NT2/D1 (cell line): Measurements from ENCODE around the gene FGF1.

Source experiments
- DNase-seq: peaks from one replicate; pipeline ENCODE4 v3.0.0-alpha.2; 2011; ENCODE audit warnings: low read depth, low spot score
- H3K27me3 ChIP-seq: 2 replicates; pipeline ENCODE4 v1.6.0; 2011; ENCODE audit warnings: mild to moderate bottlenecking; ENCODE audit not compliant: insufficient read length, insufficient read depth
- H3K36me3 ChIP-seq: 2 replicates; pipeline ENCODE4 v1.6.1; 2011; ENCODE audit warnings: mild to moderate bottlenecking, low read length, mixed read lengths; ENCODE audit not compliant: insufficient read depth, insufficient read length
- H3K4me1 ChIP-seq: 2 replicates; pipeline ENCODE4 v1.5.1; 2011; ENCODE audit not compliant: insufficient read depth, insufficient read length
- H3K4me3 ChIP-seq: 2 replicates; pipeline ENCODE4 v1.5.1; 2011; ENCODE audit warnings: low read depth; ENCODE audit not compliant: insufficient read length
- H3K9ac ChIP-seq: 2 replicates; pipeline ENCODE4 v1.6.0; 2011; ENCODE audit warnings: low read depth; ENCODE audit not compliant: insufficient read length
- H3K9me3 ChIP-seq: 2 replicates; pipeline ENCODE4 v1.5.1; 2011; ENCODE audit warnings: mild to moderate bottlenecking, low read length; ENCODE audit not compliant: insufficient read depth
- SUZ12 ChIP-seq: IDR thresholded peaks from 2 replicates; pipeline ENCODE4 v1.6.1; 2011; ENCODE audit not compliant: insufficient read length, insufficient read depth; ENCODE audit errors: extremely low read depth
- YY1 ChIP-seq: IDR thresholded peaks from 2 replicates; pipeline ENCODE4 v1.6.1; 2011; ENCODE audit not compliant: insufficient read length, insufficient read depth
- ZNF274 ChIP-seq: IDR thresholded peaks from 2 replicates; pipeline ENCODE4 v1.6.1; 2011; ENCODE audit warnings: mild to moderate bottlenecking, low read depth, low read length

FGF1 gene

GRCh38 chr5:142598338-142598700 is 87.6 kb downstream of the FGF1 start:
- no peak for DNase-seq
- no peaks in the 10 kb centered on the region for H3K27me3 ChIP-seq
- H3K4me1 ChIP-seq = no peaks in the 10 kb centered on the region
- 0 out of 2 replicates have a peak, but pooled peaks cover 9% of the 10 kb centered on the region for H3K9me3 ChIP-seq
- TF ChIP-seq ZNF274 = no peak
- TF ChIP-seq SUZ12 = no peak
- no peak for TF ChIP-seq YY1
- H3K36me3 ChIP-seq = no peaks in the 10 kb centered on the region
- H3K4me3 ChIP-seq = no peak overlapping the region
- no peak overlapping the region for H3K9ac ChIP-seq

- Histone ChIP-seq H3K9ac (no peak overlapping the region), H3K9me3 (0 out of 2 replicates have a peak, but pooled peaks cover 9% of the 10 kb centered on the region), H3K36me3 (no peaks in the 10 kb centered on the region), H3K4me1 (no peaks in the 10 kb centered on the region), H3K4me3 (no peak overlapping the region), H3K27me3 (no peaks in the 10 kb centered on the region)
- DNase-seq = peak; percentile 2
- no peak for TF ChIP-seq ZNF274
- no peak for TF ChIP-seq SUZ12
- TF ChIP-seq YY1 = no peak
These were observed 88.1 kb downstream of the FGF1 start for GRCh38 chr5:142597546-142598337.

GRCh38 chr5:142597025-142597424 is 88.9 kb downstream of the FGF1 start:
- TF ChIP-seq ZNF274 (no peak), YY1 (no peak), SUZ12 (no peak)
- Histone ChIP-seq H3K27me3 (no peaks in the 10 kb centered on the region), H3K9me3 (0 out of 2 replicates have a peak, but pooled peaks cover 9% of the 10 kb centered on the region), H3K9ac (no peak overlapping the region), H3K4me1 (no peaks in the 10 kb centered on the region), H3K36me3 (no peaks in the 10 kb centered on the region), H3K4me3 (no peak overlapping the region)
- no peak for DNase-seq

GRCh38 chr5:142592365-142592764 is 93.5 kb downstream of the FGF1 start:
- no peaks in the 10 kb centered on the region for H3K27me3 ChIP-seq
- no peak for DNase-seq
- H3K9ac ChIP-seq = no peak overlapping the region
- no peak for TF ChIP-seq YY1
- TF ChIP-seq SUZ12 = no peak
- TF ChIP-seq ZNF274 = no peak
- no peaks in the 10 kb centered on the region for H3K36me3 ChIP-seq
- H3K4me3 ChIP-seq = no peak overlapping the region
- H3K4me1 ChIP-seq = no peaks in the 10 kb centered on the region
- 0 out of 2 replicates have a peak, but pooled peaks cover 9% of the 10 kb centered on the region for H3K9me3 ChIP-seq

- H3K36me3 ChIP-seq = no peaks in the 10 kb centered on the region
- 0 out of 2 replicates have a peak, but pooled peaks cover 4% of the 10 kb centered on the region for H3K9me3 ChIP-seq
- no peak for DNase-seq
- no peak for TF ChIP-seq YY1
- TF ChIP-seq SUZ12 = no peak
- TF ChIP-seq ZNF274 = no peak
- no peak overlapping the region for H3K4me3 ChIP-seq
- no peaks in the 10 kb centered on the region for H3K4me1 ChIP-seq
- H3K27me3 ChIP-seq = no peaks in the 10 kb centered on the region
- no peak overlapping the region for H3K9ac ChIP-seq
These were observed 95.2 kb downstream of the FGF1 start for GRCh38 chr5:142590451-142591231.

- TF ChIP-seq YY1 = no peak
- no peak for TF ChIP-seq ZNF274
- no peak for TF ChIP-seq SUZ12
These were observed 96.2 kb downstream of the FGF1 start for GRCh38 chr5:142589720-142590119.

GRCh38 chr5:142587354-142587965 is 98.4 kb downstream of the FGF1 start:
- no peaks in the 10 kb centered on the region for H3K27me3 ChIP-seq
- H3K9ac ChIP-seq = no peak overlapping the region
- H3K4me3 ChIP-seq = no peak overlapping the region
- peak; percentile 33 for DNase-seq
- H3K36me3 ChIP-seq = no peaks in the 10 kb centered on the region
- no peaks in the 10 kb centered on the region for H3K9me3 ChIP-seq
- no peak for TF ChIP-seq SUZ12
- TF ChIP-seq ZNF274 = no peak
- no peak for TF ChIP-seq YY1
- H3K4me1 ChIP-seq = no peaks in the 10 kb centered on the region

More at GRCh38 chr5:142589720-142590119, 96.2 kb downstream of the FGF1 start:
- no peaks in the 10 kb centered on the region for H3K27me3 ChIP-seq
- DNase-seq = no peak
- H3K36me3 ChIP-seq = no peaks in the 10 kb centered on the region
- no peak overlapping the region for H3K9ac ChIP-seq
- H3K4me1 ChIP-seq = no peaks in the 10 kb centered on the region
- H3K9me3 ChIP-seq = no peaks in the 10 kb centered on the region
- H3K4me3 ChIP-seq = no peak overlapping the region
